ENCODE data around the gene VPS25. TPM values are rescaled to one million over a fixed set of nuclear protein-coding genes. Genes with fewer than 3 reads are reported as not detected.

Gene VPS25
- total and polyA plus RNA-seq, 9 of the 15 experiments (the other 6 are each of a cell fraction or from before 2014, with no cell fraction given): 123 to 352 (median 180) TPM

DNA sequence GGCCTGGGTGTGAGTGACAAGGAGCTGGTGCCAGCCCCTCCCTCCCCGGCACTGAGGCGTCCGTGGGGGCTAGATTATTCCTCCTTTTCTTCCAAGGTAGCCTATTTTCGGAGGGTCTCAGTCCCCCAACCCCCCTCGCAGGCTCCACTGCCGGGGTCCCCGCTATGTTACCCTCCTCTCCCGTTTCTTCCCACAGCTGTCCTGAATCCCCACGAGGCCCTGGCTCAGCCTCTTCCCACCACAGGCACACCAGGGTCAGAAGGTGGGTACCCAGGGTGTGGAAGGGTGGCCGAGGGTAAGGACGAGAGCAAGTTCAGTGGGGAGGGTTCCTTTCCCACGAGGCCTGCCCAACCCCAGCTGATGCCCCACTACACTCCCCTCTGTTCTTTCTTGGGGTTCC, 11.6 kb upstream of the VPS25 start:
- intact Hi-C loops (cut with micrococcal nuclease): loop anchor here (5.0 kb wide), 1 partner anchor 184 kb away; the partner anchor contains the start of gene PSMC3IP
- H3K27ac ChIP-seq (ENCODE audit: extremely low read depth, low read depth, low read length): no peak overlapping the region
- ChIA-PET CTCF (ENCODE audit: low intra/inter-chr PET ratio) (interaction anchor here (1.5 to 3.8 kb wide), 2 partner anchors 16 to 40 kb away, joined by 4 to 34 read pairs; partner anchors contain the start of gene EZH1), POLR2A (interaction anchor here (1.2 to 1.4 kb wide), 2 partner anchors 12 kb away, joined by 5 to 6 read pairs; partner anchors contain the start of gene VPS25)
- H3K79me2 ChIP-seq (ENCODE audit: control insufficient read depth, insufficient read depth, low read length): no peaks in the 10 kb centered on the region
- no peak for FAIRE-seq
- no peak for DNase-seq (ENCODE audit: extremely low read depth in 1 of 4, low spot score in 3 of 4)
- WGBS (ENCODE audit: insufficient coverage, low coverage, missing lambda C conversion rate): 41% methylated on average over 4 of the region's 12 CpGs
- no peaks in the 10 kb centered on the region for H3K9me1 ChIP-seq (ENCODE audit: control insufficient read depth, insufficient read depth, low read length)
- H3K4me1 ChIP-seq (replicated peaks in 1 of 2; ENCODE audit: control insufficient read depth in 2 of 2, insufficient read depth in 2 of 2, low read length in 2 of 2): peaks cover 8 to 21% of the 10 kb centered on the region in 2 experiments; a peak in 3 of 5 replicates
- H3K36me3 ChIP-seq (ENCODE audit: control insufficient read depth, insufficient read depth, low read length): no peaks in the 10 kb centered on the region
- BruUV-seq (replicated peaks): no TSS peak
- H2AFZ ChIP-seq (ENCODE audit: low read depth, low read length): no peak overlapping the region
- no peak overlapping the region for H3K4me2 ChIP-seq (ENCODE audit: insufficient read depth, low read length)
- ATAC-seq: no peak
- in situ Hi-C loops (cut with MboI): no loop called here
- no peak overlapping the region for H3K4me3 ChIP-seq
- no peaks in the 10 kb centered on the region for H3K27me3 ChIP-seq (ENCODE audit: control insufficient read depth in 2 of 2, insufficient read depth in 2 of 2, low read length in 2 of 2)
- no peaks in the 10 kb centered on the region for H3K9me3 ChIP-seq (replicated peaks; ENCODE audit: control insufficient read depth, insufficient read depth, low read depth, low read length)
- no peaks in the 10 kb centered on the region for H4K20me1 ChIP-seq (replicated peaks; ENCODE audit: control insufficient read depth, insufficient read depth, low read length)
- H3K9ac ChIP-seq (ENCODE audit: insufficient read depth in 1 of 2, low read depth in 2 of 2, low read length in 2 of 2): no peak overlapping the region
- TF ChIP-seq, protein P1, sequence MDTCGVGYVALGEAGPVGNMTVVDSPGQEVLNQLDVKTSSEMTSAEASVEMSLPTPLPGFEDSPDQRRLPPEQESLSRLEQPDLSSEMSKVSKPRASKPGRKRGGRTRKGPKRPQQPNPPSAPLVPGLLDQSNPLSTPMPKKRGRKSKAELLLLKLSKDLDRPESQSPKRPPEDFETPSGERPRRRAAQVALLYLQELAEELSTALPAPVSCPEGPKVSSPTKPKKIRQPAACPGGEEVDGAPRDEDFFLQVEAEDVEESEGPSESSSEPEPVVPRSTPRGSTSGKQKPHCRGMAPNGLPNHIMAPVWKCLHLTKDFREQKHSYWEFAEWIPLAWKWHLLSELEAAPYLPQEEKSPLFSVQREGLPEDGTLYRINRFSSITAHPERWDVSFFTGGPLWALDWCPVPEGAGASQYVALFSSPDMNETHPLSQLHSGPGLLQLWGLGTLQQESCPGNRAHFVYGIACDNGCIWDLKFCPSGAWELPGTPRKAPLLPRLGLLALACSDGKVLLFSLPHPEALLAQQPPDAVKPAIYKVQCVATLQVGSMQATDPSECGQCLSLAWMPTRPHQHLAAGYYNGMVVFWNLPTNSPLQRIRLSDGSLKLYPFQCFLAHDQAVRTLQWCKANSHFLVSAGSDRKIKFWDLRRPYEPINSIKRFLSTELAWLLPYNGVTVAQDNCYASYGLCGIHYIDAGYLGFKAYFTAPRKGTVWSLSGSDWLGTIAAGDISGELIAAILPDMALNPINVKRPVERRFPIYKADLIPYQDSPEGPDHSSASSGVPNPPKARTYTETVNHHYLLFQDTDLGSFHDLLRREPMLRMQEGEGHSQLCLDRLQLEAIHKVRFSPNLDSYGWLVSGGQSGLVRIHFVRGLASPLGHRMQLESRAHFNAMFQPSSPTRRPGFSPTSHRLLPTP (IDR thresholded peaks at IDR 0.05; ENCODE audit: borderline replicate concordance, extremely low read depth, insufficient read length): no peak
- no peak for TF ChIP-seq FOXM1 (IDR thresholded peaks at IDR 0.05; ENCODE audit: low read depth)
- TF ChIP-seq FOXM1 (CRISPR knock-in tag; IDR thresholded peaks at IDR 0.05; ENCODE audit: low read depth): no peak
- TF ChIP-seq TSC22D4 (tag; IDR thresholded peaks at IDR 0.05): no peak
- no peak for TF ChIP-seq TAF1 (IDR thresholded peaks at IDR 0.05; ENCODE audit: control insufficient read depth, extremely low read depth, insufficient read depth, low read length, severe bottlenecking)
- TF ChIP-seq ZNF133 (CRISPR knock-in tag; IDR thresholded peaks at IDR 0.05): no peak
- TF ChIP-seq ZNF12 (CRISPR knock-in tag; IDR thresholded peaks at IDR 0.05): no peak
- TF ChIP-seq TARDBP (IDR thresholded peaks at IDR 0.05): no peak
- TF ChIP-seq, protein P2, sequence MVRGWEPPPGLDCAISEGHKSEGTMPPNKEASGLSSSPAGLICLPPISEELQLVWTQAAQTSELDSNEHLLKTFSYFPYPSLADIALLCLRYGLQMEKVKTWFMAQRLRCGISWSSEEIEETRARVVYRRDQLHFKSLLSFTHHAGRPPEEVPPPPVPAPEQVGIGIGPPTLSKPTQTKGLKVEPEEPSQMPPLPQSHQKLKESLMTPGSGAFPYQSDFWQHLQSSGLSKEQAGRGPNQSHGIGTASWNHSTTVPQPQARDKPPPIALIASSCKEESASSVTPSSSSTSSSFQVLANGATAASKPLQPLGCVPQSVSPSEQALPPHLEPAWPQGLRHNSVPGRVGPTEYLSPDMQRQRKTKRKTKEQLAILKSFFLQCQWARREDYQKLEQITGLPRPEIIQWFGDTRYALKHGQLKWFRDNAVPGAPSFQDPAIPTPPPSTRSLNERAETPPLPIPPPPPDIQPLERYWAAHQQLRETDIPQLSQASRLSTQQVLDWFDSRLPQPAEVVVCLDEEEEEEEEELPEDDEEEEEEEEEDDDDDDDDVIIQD (CRISPR knock-in tag; IDR thresholded peaks at IDR 0.05): no peak
- TF ChIP-seq, protein P3, sequence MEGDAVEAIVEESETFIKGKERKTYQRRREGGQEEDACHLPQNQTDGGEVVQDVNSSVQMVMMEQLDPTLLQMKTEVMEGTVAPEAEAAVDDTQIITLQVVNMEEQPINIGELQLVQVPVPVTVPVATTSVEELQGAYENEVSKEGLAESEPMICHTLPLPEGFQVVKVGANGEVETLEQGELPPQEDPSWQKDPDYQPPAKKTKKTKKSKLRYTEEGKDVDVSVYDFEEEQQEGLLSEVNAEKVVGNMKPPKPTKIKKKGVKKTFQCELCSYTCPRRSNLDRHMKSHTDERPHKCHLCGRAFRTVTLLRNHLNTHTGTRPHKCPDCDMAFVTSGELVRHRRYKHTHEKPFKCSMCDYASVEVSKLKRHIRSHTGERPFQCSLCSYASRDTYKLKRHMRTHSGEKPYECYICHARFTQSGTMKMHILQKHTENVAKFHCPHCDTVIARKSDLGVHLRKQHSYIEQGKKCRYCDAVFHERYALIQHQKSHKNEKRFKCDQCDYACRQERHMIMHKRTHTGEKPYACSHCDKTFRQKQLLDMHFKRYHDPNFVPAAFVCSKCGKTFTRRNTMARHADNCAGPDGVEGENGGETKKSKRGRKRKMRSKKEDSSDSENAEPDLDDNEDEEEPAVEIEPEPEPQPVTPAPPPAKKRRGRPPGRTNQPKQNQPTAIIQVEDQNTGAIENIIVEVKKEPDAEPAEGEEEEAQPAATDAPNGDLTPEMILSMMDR (IDR thresholded peaks at IDR 0.05 in 2 of 3, conservative IDR thresholded peaks at IDR 0.05 in 1 of 3; ENCODE audit: insufficient read depth in 2 of 3, low read depth in 1 of 3, low read length in 3 of 3): no peak
- TF ChIP-seq RBM14 (IDR thresholded peaks at IDR 0.05; ENCODE audit: borderline replicate concordance, insufficient read depth, low read depth, low read length): no peak
- no peak for TF ChIP-seq TBL1XR1 (IDR thresholded peaks at IDR 0.05; ENCODE audit: low read length in 2 of 2)
